GM12874 (cell line): ENCODE results near the gene MAMDC4.

Experiments used
- TF ChIP-seq, protein P1 (sequence below): IDR thresholded peaks from 2 replicates; pipeline ENCODE4 v1.5.1; 2011; ENCODE audit warnings: low read depth, mild to moderate bottlenecking, control low read depth, low read length, moderate library complexity; ENCODE audit not compliant: insufficient read depth

MAMDC4 gene

DNA sequence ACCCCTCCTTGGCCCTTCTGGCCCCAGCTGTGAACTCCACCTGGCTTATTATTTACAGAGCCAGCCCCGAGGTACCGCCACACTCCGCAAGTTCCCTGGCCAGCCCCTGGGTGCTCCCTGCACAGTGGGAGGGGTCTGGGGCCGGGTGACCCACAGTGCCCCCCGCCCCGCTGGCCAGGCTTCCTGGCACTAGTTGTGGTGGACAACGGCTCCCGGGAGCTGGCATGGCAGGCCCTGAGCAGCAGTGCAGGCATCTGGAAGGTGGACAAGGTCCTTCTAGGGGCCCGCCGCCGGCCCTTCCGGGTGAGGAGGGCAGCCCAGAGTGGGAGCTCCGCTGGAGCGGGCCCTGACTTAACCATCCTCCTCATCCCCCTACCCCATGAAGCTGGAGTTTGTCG, 3.9 kb downstream of the MAMDC4 start:
- TF ChIP-seq, protein P1, sequence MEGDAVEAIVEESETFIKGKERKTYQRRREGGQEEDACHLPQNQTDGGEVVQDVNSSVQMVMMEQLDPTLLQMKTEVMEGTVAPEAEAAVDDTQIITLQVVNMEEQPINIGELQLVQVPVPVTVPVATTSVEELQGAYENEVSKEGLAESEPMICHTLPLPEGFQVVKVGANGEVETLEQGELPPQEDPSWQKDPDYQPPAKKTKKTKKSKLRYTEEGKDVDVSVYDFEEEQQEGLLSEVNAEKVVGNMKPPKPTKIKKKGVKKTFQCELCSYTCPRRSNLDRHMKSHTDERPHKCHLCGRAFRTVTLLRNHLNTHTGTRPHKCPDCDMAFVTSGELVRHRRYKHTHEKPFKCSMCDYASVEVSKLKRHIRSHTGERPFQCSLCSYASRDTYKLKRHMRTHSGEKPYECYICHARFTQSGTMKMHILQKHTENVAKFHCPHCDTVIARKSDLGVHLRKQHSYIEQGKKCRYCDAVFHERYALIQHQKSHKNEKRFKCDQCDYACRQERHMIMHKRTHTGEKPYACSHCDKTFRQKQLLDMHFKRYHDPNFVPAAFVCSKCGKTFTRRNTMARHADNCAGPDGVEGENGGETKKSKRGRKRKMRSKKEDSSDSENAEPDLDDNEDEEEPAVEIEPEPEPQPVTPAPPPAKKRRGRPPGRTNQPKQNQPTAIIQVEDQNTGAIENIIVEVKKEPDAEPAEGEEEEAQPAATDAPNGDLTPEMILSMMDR = no peak

DNA sequence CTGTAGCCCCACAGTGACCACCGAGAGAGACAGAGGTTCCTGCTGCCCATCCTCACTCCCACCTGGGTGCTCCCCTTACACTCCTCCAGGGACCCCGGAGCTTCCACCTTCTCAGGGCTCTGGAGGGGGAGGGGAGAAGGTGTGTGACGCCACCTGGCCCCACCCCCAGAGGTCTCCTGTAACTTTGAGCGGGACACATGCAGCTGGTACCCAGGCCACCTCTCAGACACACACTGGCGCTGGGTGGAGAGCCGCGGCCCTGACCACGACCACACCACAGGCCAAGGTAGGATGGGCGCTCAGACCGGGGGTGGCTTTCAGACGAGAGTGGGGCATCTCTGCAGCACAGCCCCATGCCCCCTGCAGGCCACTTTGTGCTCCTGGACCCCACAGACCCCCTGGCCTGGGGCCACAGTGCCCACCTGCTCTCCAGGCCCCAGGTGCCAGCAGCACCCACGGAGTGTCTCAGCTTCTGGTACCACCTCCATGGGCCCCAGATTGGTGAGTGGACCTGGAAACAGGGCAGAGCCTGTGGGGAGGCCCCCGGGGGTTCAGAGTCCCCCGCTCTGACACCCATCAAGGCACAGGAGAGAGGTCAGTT, 4.5 kb downstream of the MAMDC4 start:
- TF ChIP-seq, protein P1 = 0 out of 2 replicates have a peak, but pooled peaks have one; percentile 4

GRCh38 chr9:136857166-136857565, 5.0 kb downstream of the MAMDC4 start:
- TF ChIP-seq, protein P1 = no peak

- TF ChIP-seq, protein P1 = no peak
Observed at GRCh38 chr9:136857581-136858412, 5.7 kb downstream of the MAMDC4 start.

DNA sequence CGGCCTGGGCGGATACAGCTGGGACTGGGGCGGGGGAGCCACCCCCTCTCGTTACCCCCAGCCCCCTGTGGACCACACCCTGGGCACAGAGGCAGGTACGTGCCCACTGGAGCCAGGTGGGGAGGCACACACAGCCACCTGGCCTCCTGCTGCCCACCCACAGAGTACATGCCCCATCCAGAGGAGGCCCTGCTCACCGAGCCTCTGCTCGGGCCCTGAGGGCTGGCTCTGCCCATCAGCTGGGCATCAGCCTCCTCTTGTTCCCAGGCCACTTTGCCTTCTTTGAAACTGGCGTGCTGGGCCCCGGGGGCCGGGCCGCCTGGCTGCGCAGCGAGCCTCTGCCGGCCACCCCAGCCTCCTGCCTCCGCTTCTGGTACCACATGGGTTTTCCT, 6.3 kb downstream of the MAMDC4 start:
- TF ChIP-seq, protein P1 = no peak

GRCh38 chr9:136858844-136859757, 7.0 kb downstream of the MAMDC4 start:
- TF ChIP-seq, protein P1 = no peak

DNA sequence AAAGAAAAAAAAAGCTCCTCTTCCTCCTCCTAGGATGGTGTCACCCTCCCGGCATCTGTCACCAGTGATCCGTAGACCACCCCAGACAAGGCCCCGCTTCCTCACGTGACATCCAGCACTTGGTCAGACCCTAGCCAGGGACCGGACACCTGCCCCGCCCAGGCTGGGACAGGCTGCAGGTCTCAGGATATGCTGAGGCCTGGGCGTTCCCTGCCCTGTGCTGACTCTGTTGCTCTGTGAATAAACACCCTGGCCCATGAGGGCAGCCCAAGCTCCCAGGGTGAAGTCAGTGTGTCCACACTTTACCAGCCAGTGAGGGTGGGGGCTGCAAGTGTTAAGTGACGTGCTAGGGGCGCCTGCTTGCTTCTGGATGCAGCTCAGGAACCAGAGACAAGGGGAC, 8.4 kb downstream of the MAMDC4 start:
- TF ChIP-seq, protein P1 = no peak
